ENCODE results near the gene LMTK3.
"Not testable (repeated sequence)": the region's sequence is repeated elsewhere in the genome, so short reads cannot be mapped to it uniquely, and the experiment has no call there.

LMTK3 gene

GRCh38 chr19:48538057-48538456 is 26.4 kb upstream of the LMTK3 start:
- not testable (repeated sequence) for DNase-seq (ENCODE audit: low spot score)

- DNase-seq (ENCODE audit: low spot score), result no peak
Measured at GRCh38 chr19:48537541-48537940, 25.9 kb upstream of the LMTK3 start.

GRCh38 chr19:48533770-48534169 is 22.1 kb upstream of the LMTK3 start:
- no peak for DNase-seq (ENCODE audit: low spot score)

- no peak for DNase-seq (ENCODE audit: low spot score)
Measured at GRCh38 chr19:48530770-48531169, 19.1 kb upstream of the LMTK3 start.

GRCh38 chr19:48530066-48530720 is 18.6 kb upstream of the LMTK3 start:
- DNase-seq (ENCODE audit: low spot score), result no peak

- DNase-seq (ENCODE audit: low spot score), result no peak
Measured at GRCh38 chr19:48529156-48529555, 17.5 kb upstream of the LMTK3 start.

- DNase-seq (ENCODE audit: low spot score), result no peak
Measured at GRCh38 chr19:48524732-48525131, 13.1 kb upstream of the LMTK3 start.

- DNase-seq (ENCODE audit: low spot score), result no peak
Measured at GRCh38 chr19:48524221-48524620, 12.6 kb upstream of the LMTK3 start.

GRCh38 chr19:48520134-48520533 is 8.5 kb upstream of the LMTK3 start:
- no peak for DNase-seq (ENCODE audit: low spot score)

- not testable (repeated sequence) for DNase-seq (ENCODE audit: low spot score)
Measured at GRCh38 chr19:48519426-48519825, 7.8 kb upstream of the LMTK3 start.

GRCh38 chr19:48518207-48518606 is 6.6 kb upstream of the LMTK3 start:
- DNase-seq (ENCODE audit: low spot score), result no peak

- no peak for DNase-seq (ENCODE audit: low spot score)
Measured at GRCh38 chr19:48516536-48516935, 4.9 kb upstream of the LMTK3 start.

GRCh38 chr19:48514123-48514458 is 2.5 kb upstream of the LMTK3 start:
- DNase-seq (ENCODE audit: low spot score), result no peak

GRCh38 chr19:48513289-48514122 is 1.9 kb upstream of the LMTK3 start:
- peak; percentile 81 for DNase-seq (ENCODE audit: low spot score)

- DNase-seq (ENCODE audit: low spot score), result no peak
Measured at GRCh38 chr19:48512504-48513288, 1.1 kb upstream of the LMTK3 start.

GRCh38 chr19:48511321-48511731 is 309 bp downstream of the LMTK3 start:
- DNase-seq (ENCODE audit: low spot score), result no peak

- DNase-seq (ENCODE audit: low spot score), result peak; percentile 79
Measured at GRCh38 chr19:48510421-48511268, 990 bp downstream of the LMTK3 start.

GRCh38 chr19:48509467-48510194 is 2.0 kb downstream of the LMTK3 start:
- DNase-seq (ENCODE audit: low spot score), result no peak

GRCh38 chr19:48508729-48509411 is 2.8 kb downstream of the LMTK3 start:
- DNase-seq (ENCODE audit: low spot score), result no peak

- no peak for DNase-seq (ENCODE audit: low spot score)
Measured at GRCh38 chr19:48507911-48508439, 3.7 kb downstream of the LMTK3 start.

Data from activated CD4-positive, alpha-beta T cell treated with anti-CD3 and anti-CD28 coated beads, Interleukin-2, Interleukin-4, amounts not matched to agents 100 ng/mL and 50 ng/mL, durations not matched to agents 16 hours and 8 hours (primary cell).